Cerebellar cortex (tissue), 1 donor: ENCODE data around the gene AATK.
A peak's percentile ranks its signal among the peaks of the same experiment; 100 is the strongest.

ENCODE experiments used
- DNase-seq: peaks from one replicate; pipeline ENCODE4 v3.0.0-alpha.2; 2015; ENCODE audit warnings: low spot score

The AATK gene

DNA sequence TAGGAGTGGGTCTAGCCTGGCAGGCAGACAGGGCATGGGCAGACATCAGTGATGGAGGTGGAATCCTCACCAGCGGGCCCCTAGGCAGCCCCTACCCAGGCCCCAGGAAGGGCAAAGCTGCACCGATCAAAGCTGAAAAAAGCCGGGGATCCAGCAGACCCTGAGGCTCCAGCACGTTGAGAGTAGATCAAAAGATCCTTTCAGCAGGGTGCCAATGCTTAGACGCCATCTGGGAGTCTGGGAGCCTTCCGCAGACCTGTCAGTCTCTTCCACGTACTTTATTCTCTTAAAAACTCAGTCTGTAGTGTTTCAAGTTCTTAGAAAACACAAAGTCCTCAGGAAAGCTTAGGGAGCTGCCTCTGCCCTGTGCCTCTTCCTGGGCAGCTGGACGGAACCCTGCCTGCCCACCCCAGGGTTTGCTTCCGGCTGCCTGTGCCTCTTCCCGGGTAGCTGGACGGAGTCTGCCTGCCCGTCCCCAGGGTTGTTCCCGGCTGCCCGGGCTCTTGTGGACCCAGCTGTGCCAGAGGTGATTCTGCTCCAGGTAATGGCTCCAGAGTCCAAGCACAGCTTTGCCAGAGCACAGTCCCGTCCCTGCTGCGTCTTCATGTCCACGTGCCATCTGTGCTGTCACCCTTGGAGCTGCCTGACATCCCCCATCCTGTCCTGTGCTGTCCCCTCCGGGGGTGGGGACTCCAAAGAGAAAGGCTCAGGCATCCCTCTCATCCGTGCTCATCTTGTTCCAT, 51.5 kb downstream of the AATK start:
- no peak for DNase-seq

DNA sequence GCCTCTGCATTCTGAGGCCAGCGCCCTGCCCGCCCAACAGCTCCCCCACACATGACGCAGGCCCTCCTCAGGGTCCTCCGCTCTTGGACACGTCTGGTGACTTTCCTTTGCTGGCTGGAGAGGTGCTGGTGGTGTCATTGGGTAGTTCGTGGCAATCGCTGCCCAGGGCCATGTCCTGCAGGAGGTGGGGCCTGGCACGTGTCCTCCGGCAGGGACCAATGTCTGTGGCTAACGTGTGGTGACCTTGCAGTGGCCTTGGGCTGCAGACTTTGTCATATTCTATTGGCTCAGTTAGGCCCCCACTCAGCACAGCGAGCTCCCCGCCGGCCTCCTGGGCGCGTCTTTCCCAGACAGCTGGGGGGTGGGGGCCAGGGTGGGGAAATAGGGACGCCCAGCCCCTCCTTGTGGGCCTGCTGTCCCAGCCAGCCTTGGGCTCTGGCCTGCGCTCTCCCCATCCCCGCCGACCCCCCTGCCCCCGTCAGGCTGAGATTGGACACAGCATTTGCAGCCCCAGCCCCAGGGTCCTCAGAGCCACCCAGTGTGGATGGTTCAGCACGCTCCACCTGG, 52.8 kb downstream of the AATK start:
- DNase-seq = no peak

DNA sequence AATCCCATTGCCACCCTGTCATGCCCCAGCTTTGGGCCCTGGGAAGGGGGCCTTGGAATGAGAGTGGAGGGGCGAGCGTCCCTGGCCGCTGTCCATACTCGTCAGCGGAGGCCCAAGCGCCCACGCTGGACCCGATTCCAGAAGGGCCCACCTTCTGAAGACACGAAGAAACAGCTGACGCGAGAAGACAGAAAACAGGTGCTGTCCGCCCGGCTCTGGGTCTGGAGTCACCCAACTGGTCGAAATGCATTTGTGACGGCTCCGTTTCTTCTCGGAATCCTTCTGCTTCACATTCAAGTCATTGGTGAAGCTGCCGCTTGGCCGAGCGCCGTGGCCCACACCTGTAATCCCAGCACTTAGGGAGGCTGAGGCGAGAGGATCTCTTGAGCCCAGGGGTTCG, 53.6 kb downstream of the AATK start:
- no peak for DNase-seq

DNA sequence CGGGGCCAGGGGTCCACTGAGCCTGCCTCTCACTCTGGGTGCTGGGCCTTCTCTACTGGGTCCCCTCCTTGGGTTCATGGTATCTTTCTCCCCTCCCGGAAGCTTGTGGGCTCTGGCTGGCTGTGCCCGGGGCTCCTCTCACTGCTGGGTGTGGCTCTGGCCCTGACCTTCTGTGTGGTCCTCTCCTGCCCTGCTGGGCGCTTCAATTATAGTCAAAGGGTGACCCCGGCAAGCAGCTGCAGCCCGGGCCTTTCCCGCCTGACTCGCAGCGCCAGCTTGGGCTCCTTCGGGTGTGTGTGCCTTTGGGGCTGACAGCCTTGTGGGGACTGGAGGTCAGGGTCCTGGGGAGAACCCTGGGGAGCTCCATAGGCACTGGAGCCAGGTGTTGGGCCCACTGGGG, 55.0 kb downstream of the AATK start:
- DNase-seq = no peak

DNA sequence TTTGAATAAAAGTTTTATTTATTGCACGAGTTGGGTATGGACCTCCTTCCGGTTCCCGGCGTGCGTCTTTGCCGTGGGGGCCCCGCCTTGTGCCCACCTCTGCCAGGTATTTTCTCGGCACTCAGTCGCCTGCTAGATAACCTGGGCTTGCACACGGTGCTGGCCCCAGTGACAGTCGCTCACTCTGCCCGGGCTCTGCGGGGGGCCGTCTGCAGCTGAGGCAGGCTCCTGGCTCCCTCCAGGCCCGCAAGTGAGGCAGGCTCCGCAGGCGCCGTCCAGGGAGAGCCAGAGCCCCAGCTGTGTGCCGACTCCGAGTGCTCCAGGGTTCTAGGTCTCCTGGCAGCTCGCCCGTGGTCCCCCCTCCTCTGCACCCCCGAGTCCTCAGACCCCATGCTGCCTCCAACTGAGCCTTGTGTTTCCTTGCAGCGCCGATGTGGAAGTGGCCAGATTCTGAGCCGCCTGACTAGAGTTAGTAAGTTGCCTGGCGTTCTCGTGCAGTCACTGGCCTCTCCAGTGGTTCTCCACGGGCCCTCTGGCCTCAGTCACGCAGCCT, 55.5 kb downstream of the AATK start:
- no peak for DNase-seq

DNA sequence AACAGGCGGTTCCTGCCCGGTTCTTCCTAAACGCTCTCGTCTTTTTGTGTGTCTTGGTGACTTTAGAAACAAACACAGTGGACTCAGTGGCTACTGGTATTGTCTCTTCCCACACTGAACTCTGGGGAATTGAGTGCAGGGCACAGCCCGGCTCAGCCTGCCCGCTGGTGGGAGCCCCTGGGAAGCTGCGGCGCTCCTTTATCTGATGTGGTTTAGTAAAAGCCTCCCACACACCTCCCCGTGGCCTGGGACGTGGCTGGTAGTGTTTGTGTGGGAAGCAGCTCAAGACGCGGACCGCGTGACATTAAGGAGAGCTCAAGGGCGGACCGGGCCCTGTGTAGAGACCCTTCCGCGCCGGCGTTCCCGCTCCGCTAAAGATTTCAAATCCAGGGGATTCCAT, 56.1 kb downstream of the AATK start:
- no peak for DNase-seq

DNA sequence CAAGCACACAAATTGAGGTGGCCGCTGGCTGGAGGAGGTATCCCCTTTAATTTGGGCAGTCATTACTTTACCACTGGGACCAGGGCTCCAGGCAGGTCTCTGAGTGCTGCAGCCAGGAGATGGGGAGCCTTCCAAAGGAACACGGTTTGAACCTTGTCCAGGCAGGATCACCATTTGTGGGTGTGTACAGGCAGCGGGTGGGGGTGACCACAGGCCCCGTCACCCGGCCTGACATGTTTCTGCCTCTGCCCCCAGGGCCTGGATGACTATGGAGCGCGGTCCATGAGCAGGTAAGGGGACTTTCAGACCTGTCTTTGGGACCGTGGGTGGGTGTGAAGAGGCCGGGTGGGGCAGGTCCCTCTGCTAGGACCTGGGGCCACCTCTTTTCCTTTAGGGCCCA, 57.8 kb downstream of the AATK start:
- no peak for DNase-seq

DNA sequence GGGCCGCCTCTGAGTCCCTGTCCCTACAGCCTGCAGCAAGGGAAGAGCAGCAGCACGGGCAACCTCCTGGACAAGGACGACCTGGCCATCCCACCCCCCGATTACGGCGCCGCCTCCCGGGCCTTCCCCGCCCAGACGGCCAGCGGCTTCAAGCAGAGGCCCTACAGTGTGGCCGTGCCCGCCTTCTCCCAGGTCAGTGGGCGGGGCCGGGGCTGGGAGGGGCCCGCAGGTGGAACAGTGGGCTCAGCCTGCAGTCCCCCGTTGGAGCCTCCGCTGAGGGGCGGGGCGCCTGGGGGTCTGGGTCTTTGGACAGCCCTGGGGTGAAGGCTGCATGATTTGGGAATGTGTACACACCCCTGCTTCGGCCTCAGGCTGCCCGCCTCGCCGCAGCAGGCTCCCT, 59.3 kb downstream of the AATK start:
- no peak for DNase-seq

DNA sequence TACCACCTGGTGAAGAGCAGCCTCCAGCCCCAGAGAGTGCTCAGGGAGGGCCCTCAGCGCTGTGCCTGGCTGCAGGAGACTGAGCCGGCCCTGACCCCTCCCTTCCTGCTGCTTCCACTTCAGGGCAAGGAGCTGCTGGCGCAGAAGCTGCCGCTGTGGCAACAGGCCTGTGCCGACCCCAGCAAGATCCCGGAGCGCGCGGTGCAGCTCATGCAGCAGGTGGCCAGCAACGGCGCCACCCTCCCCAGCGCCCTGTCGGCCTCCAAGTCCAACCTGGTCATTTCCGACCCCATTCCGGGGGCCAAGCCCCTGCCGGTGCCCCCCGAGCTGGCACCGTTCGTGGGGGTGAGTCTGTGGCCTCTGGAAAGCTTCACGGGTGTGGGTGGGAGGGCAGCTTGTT, 62.6 kb downstream of the AATK start:
- no peak for DNase-seq

DNA sequence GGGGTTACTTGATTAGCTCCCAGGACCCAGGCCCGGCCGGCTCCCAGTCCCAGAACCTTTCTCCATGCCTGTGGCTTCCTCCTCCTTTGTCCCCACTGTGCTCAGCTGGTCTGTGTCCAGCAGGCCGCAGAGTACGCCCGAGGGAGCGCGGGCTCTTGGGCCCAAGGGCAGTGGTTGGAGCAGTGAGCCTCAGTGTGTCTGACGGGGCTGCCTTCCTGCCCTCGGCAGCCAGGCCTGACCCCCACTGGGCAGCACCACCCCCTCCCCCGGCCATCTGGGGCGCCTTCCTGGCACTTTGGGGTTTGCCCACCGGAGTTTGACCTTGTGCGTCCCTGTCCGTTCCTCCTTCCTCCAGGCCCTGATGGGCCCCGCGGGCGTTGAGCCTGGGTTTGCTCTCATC, 63.2 kb downstream of the AATK start:
- DNase-seq = no peak

DNA sequence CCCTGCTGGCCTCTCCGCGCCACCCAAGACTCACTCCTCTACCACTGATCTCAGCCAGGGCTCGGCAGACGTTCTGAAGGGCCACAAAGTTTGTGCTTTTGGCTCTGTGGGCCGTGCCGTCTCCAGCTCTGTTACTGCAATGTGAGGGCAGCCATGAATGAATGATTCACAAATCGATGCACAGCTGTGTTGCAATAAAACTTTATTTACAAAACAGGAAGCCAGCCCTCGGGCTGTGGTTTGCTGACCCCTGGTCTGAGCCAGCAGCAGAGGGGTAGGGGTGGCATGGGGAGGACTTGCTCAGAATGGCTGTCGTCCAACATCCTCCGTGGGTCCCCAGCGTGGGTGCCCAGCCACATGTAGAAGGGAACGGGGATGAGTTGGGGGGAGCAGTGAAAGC, 63.7 kb downstream of the AATK start:
- no peak for DNase-seq

DNA sequence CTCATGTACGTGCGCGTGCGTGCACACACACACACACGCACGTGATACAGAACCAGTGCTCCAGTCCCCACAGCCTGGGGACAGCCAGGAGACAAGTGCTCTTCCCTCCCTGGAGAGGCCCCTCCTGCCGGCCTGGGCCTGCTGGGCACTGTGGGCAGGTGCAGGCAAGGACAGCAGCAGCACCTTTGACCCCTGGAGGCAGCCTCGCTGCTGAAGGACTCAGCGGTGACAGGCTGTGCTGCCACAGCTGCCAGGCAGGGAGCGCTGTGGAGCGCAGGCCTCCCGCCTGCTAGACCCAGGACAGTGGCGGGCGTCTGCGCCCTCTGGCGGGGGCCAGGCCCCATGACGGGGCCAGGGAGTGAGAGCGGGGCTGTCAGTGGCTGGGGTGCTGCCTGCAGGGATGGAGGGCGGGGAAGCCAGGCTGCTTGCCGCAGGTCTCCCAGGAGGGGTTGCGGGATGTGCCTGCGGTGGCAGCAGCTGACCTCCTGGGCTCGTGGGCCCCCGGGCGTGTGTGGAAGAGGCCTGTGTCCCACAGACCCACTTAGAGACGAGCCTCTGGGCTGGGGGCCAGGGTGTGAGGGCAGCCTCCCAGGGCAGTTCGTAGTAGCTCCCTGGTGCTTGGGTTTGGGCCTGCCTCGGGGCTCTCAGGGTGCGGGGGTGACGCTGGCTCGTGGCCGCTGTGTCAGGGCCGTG, 64.3 kb downstream of the AATK start:
- peak; percentile 65 for DNase-seq

DNA sequence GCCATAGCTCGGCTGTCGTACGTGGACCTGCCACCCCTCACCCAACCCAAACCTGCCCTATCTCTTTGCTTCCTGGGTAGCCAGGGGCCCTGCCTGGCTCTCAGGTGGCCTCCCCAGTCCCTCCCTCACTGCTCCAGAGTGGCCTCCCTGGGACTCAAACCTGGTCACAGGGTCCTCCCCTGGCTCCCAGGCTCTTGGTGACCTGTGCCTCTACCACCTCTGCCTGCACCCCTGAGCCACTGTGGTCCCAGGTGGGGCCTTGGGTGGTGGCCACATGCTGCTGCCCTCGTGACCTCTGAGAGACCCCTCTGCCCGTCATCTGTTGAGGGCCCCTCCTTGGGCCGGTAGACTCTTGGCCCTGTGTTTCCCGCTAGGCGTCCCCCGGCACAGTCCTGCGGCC, 65.4 kb downstream of the AATK start:
- no peak for DNase-seq

DNA sequence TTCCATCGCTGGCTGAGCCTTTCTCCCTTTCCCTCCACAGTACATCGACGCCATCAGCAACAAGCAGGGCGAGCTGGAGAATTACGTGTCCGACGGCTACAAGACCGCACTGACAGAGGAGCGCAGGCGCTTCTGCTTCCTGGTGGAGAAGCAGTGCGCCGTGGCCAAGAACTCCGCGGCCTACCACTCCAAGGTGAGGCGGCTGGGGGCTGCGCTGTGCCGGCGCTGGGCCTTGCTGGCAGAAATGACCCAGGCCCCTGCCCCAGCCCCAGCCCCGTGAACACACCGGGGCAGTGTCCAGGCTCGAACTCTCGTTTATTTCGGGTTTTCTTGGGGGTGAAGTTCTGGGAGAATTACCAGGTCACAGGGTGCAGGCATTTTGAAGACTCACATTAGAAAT, 66.1 kb downstream of the AATK start:
- DNase-seq = no peak

DNA sequence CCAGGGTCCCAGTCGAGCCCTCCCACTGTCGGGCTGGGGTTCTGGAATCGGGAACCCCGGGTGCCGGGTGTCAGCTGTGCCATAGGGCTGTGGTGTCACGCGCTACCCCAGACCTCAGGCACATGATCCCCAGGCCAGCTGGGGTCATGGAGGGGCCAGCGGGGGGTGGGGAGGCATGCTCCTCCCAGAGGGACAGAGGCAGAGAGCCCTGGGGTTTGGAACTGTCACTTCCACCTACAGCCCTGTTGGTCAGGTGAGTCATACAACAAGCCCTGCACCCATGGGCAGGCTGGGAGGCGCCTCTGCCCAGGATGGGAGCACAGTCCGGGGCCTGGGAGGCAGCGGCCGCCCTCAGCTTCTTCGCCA, 68.1 kb downstream of the AATK start:
- DNase-seq = no peak

DNA sequence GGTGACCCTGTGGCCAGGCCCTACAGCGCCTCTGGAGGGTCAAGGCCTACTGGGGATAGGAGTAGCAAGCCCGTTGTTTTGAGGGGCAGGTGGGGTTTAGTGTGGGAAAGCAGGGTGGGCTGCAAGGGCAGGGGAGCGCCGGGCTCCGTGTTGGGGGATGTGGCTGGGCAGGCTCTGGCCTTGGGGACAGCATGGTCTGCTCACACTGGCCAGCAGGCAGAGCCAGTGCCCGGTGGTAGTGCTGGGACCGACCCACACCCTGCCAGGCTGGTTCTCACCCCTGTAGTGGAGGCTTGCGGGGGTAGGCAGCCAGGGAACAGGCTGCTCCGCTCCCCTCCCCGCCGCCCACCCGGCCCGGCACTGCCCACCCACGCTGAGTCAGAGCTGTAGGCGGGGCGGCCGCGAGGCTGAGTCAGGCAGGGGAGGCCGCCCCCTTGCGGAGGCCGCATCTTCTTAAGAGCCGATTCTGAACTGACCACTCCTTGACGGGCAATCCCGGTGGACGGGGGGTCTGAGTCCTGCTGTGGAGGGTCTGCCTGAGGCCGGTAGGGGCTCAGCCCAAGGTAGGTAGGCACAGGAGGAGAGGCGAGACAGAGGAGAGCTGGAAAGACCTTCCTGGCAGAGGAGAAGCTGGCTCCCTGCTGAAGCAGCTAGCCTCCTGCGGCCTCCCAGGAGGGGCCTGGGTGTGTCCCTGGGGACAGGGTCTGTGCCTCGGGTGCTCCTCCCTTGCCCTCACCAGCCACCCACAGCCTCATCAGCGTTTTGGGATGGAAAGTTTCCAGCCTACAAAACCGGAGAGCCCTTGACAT, 68.7 kb downstream of the AATK start:
- DNase-seq = peak; percentile 54

DNA sequence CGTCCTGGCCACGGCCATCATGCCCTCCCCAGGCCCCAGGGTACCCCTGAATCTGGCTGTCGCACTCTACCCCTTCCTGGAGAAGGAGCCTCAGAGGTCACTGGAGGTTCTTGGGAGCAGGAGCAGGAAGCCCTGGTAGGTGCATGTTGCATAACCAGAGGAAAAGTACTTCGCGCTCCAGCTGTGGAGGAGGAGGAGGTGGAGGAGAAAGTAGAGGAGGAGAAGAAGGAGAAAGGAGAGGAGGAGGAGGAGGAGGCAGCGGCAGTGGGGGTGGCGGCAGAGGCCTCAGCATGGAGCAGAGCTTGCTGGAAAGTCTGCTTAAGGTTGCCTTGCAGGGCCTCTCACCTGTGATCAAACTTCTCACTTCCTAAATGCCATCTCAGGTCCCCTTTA, 69.3 kb downstream of the AATK start:
- DNase-seq = no peak

DNA sequence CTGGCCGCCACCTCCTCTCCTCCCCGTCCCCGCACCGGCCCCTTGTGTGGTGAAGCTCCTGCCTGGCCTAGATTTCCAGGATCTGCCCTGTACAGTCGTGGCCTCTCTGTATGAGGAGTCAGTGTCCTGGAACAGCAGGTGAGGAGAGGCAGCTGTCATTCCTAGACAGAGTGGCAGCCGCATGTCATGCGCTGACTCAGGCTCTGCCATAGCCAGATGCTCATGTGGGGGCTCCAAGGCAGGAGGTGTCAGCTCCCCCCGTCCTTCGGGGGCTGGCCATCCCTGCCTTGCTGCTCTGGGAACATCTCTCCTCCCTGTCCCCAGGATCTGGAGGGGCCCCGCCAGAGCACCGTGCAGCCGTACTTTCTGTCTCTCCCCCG, 70.6 kb downstream of the AATK start:
- DNase-seq = no peak

DNA sequence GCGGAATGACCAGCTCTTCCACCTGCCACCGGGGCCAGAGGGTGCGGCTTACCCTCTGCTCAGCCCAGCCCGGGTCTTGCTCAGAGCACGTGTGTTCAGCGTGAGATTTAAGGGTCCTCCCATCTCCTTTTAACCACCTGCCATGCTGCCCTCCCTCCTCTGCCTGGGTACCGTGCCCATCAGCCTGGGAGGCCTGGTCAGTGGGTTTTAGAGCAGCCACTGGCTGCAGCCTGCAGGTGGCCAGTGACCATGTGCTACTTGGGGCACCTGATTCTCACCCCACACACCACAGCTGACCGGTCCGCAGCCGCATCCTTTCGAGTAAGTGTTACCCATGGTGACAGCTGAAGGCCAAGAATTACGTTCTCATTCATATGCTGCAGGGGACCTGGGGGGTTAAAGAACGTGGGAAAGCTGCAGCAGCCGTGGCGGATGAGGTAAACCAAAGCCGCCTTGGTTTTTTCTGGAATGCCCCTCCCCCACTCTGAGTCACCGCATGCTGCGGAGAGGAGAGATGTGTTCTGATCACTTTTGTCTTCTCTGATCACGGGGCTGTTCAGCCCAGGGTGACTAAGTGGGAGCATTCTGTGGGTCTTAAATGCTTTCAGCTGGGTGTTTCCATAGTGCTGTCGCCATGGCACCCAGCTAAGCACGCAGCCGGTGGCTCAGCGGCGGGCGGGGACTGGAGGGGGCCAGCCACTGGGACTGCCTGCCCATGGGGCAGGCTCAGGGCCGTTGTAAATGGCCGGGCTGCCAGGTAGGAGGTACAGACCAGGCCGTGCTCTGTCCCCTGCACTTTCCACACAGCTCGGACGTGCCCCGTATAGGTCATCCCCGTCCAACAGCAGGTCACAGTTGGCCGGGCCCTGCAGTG, 71.3 kb downstream of the AATK start:
- DNase-seq = peak; percentile 45

DNA sequence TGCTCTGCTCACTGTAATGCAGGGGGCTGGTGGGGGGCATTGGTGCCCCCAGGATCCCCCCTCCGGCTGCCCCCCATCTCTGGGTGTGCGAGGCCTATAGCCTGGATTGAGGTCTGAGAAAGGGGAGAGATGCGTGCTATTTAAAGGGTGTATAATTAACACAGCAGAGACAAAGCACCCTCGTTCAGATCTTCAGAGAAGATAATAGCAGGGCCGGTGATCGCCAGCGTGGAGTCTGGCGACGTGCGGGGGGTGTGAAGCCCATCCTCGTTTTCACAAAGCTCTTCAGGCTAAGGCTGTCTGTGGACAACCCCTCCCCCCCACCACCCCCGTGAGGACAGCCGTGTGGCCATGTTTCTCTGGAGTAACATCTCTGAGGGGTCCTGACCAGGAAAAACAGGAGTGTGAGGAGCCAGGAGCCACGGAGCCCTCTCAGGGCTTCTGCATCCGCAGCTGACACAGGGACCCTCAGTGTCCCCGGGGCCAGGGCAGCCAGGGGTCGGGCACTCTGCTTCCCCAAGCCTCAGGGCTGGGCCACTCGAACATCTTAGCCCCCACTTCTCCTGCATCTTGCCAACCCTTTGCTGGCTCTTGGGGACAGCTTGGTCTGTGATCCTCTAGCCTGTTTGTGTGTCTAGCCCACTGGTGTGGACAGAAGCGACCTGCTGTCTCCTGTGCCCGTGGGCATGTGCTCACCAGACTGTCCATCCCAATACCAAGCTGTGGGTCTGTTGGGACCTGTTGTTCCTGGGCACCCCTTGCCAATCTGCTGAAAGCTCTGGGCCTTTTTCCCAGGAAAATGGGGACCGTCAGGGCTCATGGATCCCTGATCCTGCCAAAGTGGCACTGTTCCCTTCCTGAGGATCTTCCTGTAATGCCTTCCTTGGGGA, 72.2 kb downstream of the AATK start:
- peak; percentile 85 for DNase-seq
